GM19240 (cell line): ENCODE results near the gene ARHGEF9.
A peak's percentile ranks its signal among the peaks of the same experiment; 100 is the strongest.

Experiments
- DNase-seq: peaks from one replicate; pipeline ENCODE4 v3.0.0; 2011; ENCODE audit warnings: low spot score; ENCODE audit not compliant: insufficient read length

ARHGEF9 gene

DNA sequence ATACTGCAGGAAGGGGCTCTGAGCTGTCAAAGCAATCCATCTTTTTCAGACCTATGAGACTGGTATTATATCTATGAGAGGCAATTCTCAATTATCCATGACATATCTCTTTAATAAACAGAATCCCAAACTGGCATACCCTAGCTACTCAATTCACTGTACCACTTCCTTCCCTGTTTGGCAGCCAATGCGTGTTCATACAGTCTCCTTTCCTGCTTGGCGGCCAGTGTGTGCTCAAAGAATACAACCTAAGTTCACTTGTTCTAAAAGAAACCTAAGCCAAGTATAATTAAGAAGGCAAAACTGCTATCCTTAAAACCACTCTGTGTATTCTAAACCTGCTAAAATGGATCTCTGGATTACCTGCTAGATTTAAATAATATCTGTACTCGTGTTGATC is 38.3 kb downstream of the ARHGEF9 start:
- no peak for DNase-seq

DNA sequence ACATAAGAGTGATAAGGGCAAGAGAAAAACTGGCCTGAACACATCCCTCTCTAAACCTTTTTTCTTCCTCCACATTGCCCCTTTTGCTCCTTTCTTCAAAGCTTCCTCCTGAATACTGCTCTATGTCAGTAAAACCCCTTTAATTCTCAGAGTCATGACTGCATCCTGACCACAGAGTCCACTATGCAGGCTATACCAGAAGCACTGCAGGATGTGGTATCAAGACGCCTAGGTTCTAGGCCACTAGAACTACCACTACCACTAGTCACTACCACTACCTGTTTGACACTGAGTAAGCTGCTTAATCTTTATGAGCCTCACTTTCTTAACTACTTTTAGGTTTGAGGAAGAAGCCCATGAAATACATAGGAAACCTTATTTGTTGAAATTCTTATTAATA is 38.7 kb downstream of the ARHGEF9 start:
- DNase-seq, result no peak

DNA sequence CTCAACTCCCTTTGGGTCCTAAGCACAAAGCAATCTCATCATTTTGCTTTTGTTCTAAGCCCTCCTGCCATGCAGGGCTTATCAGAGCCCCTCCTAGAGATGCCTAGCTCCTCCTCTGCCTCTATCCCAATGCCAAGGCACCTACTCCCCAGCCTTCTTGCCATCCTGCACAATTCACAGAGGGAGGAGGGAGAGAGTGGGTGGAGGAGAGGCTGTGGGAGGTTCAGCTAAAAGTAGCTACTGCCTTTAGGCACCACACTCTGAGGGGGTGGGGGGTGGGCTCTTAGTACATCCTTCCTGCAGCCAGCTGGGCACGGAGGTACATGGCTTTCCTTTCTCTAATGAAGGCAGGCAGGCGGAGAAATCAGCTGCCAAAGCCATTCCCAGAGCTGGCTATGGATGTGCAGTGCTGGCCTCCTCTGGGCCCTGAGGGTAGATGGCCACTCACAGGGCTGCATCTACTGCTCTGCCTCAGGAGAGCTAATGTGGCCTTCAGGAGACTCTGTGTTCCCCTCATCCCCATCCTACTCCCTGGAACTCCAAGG is 40.1 kb downstream of the ARHGEF9 start:
- DNase-seq, result no peak

DNA sequence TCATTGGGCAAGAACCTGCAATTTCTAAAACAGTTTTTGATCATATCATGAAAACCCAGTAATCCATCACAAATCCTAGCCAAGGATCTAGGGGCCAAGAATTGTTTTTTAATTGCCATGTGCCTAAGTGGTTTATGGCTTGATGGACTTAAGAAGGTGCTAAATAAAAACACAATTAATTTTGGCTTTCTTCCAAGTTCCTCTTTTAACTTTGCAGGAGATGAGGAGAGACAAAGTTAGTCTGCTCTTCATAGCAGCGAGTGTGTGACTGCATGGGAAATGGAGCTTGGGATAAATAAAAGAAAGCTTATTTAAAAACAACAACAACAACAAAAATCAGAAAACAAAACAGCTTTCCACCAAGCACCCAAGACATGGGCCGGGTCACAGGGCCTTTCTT is 41.4 kb downstream of the ARHGEF9 start:
- DNase-seq, result no peak

DNA sequence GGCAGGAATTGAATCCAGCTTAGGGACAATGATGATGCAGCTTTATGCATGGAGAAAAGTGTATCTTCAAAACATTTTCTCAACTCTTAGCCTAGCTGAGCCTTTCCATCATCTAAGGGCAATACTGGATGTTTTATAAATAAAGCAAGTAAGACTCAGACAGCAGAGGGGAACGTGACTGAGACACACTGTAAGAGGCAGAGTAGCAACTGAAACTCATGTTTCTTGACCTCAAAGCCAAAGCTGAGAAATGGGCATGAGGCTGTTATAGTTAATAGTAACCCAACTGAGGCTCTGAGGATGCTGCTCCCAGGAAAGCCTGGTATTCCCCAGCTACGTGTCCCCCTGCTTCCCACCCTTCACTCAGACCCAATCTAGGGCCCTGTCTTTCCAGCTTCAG is 44.6 kb downstream of the ARHGEF9 start:
- DNase-seq, result no peak

DNA sequence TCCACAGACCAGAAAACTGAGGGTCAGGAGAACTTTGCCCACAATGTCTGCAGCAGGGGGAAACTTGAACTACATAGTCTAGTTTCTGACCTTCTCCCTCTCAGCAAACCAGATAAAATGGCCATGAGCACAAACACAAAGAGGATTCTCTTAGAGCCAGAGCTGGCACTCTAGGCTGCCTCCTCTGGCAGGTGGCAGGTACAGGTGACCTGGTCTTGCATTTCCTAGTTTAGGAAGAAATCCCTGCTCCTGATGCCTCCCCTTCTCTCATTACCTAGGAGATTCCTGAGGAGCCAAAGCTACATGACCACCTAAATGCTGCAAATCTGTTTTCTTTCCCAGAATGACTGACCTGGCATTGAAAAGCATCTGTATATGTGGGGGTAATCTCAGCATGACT is 45.1 kb downstream of the ARHGEF9 start:
- no peak for DNase-seq

GRCh38 chrX:63738696-63739095 is 46.3 kb downstream of the ARHGEF9 start:
- no peak for DNase-seq

GRCh38 chrX:63737131-63737921 is 47.7 kb downstream of the ARHGEF9 start:
- DNase-seq, result no peak

DNA sequence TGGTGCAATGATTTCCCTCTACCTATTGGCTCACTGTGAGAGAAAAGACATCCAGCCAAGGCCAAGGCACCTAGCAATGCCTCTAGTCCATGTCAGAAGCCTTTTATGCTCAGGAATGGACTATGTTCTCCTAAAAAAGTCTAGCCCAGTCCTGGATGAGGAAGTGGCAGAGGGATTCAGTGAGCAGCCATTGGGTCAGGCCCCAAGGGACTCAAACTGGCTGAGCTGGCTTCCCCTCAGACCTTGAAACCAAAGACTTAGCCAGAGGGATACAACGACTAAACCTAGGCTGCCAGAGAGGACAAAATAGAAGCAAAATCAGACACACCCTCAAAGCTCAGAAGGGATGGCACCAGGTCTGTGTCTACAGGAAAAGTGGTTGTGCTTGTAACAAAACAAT is 49.1 kb downstream of the ARHGEF9 start:
- no peak for DNase-seq

GRCh38 chrX:63720293-63720692 is 64.7 kb downstream of the ARHGEF9 start:
- DNase-seq, result no peak

DNA sequence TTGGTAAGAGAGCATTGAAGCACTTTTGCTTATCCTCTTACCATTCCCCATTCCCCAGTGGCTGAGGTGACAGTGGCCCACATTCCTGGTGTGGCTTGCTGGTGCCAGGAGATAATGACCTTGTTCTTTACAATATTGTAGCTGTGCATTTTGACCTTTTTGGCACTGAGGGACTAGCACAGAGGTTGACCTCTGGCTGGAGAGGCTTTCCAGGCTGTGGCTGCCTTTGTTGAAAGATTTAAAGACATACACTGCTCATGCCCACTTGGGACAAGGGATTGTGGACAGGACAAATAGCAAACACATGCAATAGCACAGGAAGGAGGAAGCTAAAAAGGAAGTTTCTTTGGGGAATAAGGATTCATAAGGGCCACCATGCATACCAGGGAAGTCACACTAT is 65.4 kb downstream of the ARHGEF9 start:
- DNase-seq, result no peak

- no peak for DNase-seq
These were observed 66.9 kb downstream of the ARHGEF9 start for GRCh38 chrX:63718010-63718694.

GRCh38 chrX:63713526-63713925 is 71.5 kb downstream of the ARHGEF9 start:
- DNase-seq, result no peak

DNA sequence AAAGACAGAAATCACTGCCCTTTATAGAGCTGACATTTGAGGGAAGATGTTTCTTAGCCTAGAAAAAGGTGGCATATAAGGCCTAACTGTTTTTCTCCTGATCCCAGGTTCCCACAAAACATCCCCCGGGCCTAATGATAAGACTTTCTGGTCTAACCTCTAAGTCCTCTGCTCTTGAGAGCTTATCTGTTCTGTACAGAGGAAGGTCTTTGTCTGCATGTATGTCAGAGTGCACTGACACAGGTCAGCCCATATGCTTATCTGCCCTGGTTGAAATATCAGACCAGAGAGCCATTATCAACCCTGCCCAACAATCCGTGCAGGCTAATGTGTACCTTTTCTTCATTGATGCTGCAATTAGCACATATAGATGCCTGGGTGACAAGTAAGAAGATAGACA is 76.2 kb downstream of the ARHGEF9 start:
- no peak for DNase-seq

- no peak for DNase-seq
These were observed 82.5 kb downstream of the ARHGEF9 start for GRCh38 chrX:63702556-63702955.

DNA sequence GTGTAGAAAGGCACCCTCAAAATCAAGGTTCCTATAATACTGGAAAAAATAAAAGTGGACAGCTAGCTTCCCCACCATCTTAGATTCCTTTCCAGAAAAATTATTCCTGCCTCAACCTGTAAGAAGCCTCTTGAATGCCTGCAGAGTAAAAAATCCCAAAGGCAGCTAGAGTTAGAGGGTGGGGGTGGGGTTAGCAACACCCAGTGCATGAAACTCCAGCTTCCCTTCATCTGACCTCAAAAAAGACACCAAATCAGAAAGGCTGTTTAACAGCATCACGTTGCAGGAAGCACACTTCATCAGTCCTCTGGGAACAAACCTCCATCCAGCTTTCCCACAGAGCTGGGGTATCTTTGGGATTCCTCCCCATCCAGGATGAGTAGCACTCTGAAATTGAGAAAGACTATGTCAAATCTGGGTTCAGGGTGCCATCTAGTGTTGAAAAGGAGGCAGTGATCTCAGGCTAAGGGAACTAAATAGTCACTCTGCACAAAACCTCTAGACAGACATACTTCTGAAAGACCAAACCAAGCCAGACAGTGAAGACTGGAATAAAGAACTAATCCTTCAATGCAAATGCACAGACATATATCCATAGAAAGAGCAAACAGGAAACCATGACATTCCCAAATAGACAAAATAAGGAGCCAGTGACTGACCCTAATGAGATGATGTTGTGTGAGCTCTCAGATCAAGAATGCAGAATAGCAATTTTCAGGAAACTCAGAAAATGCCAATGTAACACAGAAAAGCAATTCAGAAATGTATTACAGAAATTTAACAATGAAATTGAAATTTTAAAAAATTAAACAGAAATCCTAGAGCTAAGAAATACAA is 97.9 kb downstream of the ARHGEF9 start:
- peak; percentile 14 for DNase-seq

- no peak for DNase-seq
These were observed 104.6 kb downstream of the ARHGEF9 start for GRCh38 chrX:63680423-63680822.

GRCh38 chrX:63679432-63679831 is 105.6 kb downstream of the ARHGEF9 start:
- DNase-seq, result no peak

- DNase-seq, result no peak
These were observed 109.3 kb downstream of the ARHGEF9 start for GRCh38 chrX:63675716-63676115.

- no peak for DNase-seq
These were observed 111.1 kb downstream of the ARHGEF9 start for GRCh38 chrX:63673896-63674295.

DNA sequence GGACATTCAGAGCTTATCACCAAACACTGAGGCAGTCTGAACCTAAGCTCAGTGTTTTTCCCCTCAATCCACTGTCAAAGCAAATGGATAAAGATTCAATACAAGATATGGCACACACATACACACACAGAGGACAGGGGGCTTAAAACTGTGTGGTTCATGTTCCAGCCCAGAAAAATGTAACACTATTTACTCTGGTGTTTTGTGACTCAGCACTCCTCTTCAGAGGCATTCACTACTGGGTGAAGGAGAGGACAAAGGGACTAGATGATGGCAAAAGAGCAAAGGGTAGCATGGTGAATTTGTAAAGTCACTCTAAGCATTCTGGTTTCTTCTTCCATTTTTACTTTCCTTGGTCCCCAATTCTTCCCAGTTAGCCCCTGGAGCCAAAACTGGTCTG is 120.3 kb downstream of the ARHGEF9 start:
- no peak for DNase-seq

DNA sequence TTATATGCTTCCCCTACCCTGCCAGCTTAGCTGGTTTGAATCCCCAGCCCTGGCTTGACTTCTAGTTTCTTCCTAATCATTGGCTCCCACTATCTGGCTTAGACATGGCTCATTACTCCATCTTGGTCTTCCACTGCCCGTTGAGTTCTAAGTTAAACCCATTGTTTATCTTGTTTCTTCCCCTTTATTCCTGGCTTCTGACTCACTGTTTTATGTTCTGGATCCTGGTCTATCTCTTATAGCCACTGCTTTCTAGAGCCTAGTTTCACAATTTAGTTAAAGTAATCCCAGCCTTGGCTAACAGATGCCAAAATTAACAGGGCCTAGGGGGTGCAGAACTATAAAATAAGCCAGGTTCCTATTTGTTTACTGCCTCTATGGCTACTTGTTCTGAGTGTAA is 120.9 kb downstream of the ARHGEF9 start:
- DNase-seq, result no peak
